Chondrocyte (in vitro differentiated cells): Measurements from ENCODE around the gene KRTAP10-12. TPM values are rescaled to one million over a fixed set of nuclear protein-coding genes. Genes with fewer than 3 reads are reported as not detected.

ENCODE experiments used
- DNase-seq: peaks from one replicate; pipeline ENCODE4 v3.0.0; 2021; ENCODE audit warnings: mixed read lengths, low spot score
- H3K27ac Mint-ChIP-seq: one replicate; pipeline ENCODE4 v1.8.0; 2021; ENCODE audit warnings: mild to moderate bottlenecking, moderate library complexity, mixed read lengths; ENCODE audit not compliant: unreplicated experiment
- H3K27me3 Mint-ChIP-seq: 2 replicates; pipeline ENCODE4 v1.8.0; 2021; ENCODE audit warnings: low read depth, mixed read lengths
- H3K36me3 Mint-ChIP-seq: 2 replicates; pipeline ENCODE4 v1.8.0; 2021; ENCODE audit warnings: low read depth, mixed read lengths
- H3K4me1 Mint-ChIP-seq: 2 replicates; pipeline ENCODE4 v1.8.0; 2021; ENCODE audit warnings: low read depth, mild to moderate bottlenecking, mixed read lengths
- H3K4me3 Mint-ChIP-seq: one replicate; pipeline ENCODE4 v1.8.0; 2021; ENCODE audit warnings: mild to moderate bottlenecking, moderate library complexity, mixed read lengths; ENCODE audit not compliant: unreplicated experiment
- H3K9me3 Mint-ChIP-seq: 2 replicates; pipeline ENCODE4 v1.8.0; 2021; ENCODE audit warnings: low read depth, mixed read lengths
- total RNA-seq: library from RNA; stranded (reverse); gene quantifications from 3 replicates; pipeline ENCODE4 v1.2.1, GENCODE V29; 2021
- TF ChIP-seq, protein P1 (sequence below): fragments of 200-600 bp; sonication (generic); IDR thresholded peaks from 2 replicates; pipeline ENCODE4 v1.5.0; 2021; ENCODE audit warnings: antibody characterized with exemption, mild to moderate bottlenecking, moderate library complexity

The KRTAP10-12 gene
- total RNA-seq, 1 donor from 2014 or later: not detected

DNA sequence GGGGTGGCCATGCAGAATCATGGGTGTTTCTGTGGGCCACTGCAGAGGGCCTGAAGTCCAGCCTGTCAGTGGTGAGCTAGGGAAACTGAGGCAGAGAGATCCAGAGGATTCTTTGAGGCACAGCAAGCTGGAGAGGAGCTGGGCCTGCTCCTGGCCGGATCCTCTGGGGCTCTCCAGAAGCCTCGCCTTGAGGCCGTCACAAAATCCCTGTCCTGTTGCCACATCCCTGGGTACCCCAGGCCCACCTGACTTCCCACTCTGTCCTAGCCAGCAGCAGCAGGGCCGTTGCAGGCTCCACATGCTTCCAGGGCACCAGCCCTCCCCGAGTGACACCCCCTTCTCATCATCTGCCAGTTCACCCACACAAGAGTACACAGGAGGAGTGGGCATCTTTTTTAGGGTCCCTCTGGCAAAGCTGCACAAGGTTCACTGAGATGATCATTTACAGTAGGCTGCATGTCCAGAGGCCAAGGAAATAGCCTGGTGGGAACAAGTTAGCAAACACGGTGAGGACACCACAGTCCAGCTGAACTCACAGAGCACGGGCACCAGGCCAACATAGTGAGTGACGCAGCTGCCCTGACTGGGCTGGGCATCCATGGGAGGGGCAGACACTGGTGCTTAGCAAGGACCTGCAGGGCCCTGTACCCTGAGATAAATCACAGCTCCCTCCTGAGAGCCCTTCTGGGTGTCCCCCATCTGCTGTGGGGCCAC, 39.5 kb downstream of the KRTAP10-12 start:
- no peak overlapping the region for H3K4me3 Mint-ChIP-seq
- no peaks in the 10 kb centered on the region for H3K36me3 Mint-ChIP-seq
- peaks cover 9% of the 10 kb centered on the region for H3K4me1 Mint-ChIP-seq
- TF ChIP-seq, protein P1, sequence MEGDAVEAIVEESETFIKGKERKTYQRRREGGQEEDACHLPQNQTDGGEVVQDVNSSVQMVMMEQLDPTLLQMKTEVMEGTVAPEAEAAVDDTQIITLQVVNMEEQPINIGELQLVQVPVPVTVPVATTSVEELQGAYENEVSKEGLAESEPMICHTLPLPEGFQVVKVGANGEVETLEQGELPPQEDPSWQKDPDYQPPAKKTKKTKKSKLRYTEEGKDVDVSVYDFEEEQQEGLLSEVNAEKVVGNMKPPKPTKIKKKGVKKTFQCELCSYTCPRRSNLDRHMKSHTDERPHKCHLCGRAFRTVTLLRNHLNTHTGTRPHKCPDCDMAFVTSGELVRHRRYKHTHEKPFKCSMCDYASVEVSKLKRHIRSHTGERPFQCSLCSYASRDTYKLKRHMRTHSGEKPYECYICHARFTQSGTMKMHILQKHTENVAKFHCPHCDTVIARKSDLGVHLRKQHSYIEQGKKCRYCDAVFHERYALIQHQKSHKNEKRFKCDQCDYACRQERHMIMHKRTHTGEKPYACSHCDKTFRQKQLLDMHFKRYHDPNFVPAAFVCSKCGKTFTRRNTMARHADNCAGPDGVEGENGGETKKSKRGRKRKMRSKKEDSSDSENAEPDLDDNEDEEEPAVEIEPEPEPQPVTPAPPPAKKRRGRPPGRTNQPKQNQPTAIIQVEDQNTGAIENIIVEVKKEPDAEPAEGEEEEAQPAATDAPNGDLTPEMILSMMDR: no peak
- H3K27ac Mint-ChIP-seq: no peak overlapping the region
- H3K27me3 Mint-ChIP-seq: peaks cover 32% of the 10 kb centered on the region
- no peaks in the 10 kb centered on the region for H3K9me3 Mint-ChIP-seq
- no peak for DNase-seq

DNA sequence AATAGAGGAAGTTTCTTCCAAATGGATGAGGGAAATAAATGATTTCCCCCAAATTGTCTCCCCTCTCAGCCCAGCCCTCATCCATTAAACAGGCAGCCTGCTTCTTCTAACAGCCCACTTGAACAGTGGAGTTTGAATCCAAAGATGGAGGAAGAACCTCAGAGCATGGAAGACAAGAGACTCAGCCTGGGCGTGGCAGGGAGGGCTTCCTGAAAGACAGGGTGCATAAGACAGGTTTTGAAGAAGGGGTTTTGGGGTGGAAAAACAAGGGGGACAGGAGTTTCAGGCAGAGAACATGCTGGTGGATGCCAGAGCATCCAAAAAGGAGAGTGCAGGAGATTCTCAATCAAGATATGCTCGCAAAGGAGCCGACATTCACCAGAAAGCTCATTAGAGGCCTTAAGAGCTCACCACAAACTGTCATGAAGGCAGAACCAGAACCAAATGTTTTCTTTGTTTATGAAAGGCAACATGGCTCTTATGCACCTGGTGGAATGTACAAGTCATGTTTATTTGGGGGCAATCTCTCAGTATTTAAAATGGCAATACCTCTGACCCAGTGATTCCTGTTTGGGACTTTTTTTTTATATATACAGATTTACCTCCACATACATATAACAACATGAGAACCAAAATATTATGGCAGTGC, 40.9 kb downstream of the KRTAP10-12 start:
- Mint-ChIP-seq H3K4me3 (no peak overlapping the region), H3K4me1 (peaks cover 9% of the 10 kb centered on the region)

DNA sequence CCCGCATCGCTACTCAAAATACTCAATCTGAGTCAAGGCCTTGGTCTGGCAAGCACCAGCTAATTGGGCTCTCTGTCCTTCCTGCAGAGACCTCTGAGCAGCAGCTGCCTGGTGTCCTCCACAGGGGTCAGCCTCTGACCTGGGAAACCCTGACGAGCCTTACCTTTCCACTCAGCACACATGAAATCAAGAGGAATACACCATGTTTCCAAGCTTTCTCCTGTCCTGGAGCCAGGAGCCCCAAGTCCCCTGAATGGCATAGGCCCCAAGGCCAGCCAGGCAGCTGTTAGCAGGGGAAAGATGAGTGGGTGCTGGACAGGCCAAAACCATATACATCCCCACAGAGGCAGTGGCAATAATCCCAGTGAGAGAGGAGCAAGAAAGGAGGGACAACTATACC, 41.6 kb downstream of the KRTAP10-12 start:
- Mint-ChIP-seq H3K9me3 (no peaks in the 10 kb centered on the region), H3K27me3 (peaks cover 18% of the 10 kb centered on the region), H3K4me3 (no peak overlapping the region), H3K36me3 (no peaks in the 10 kb centered on the region), H3K4me1 (peaks cover 9% of the 10 kb centered on the region), H3K27ac (no peak overlapping the region)
- TF ChIP-seq, protein P1: no peak
- DNase-seq: no peak

More for the DNA sequence above, 40.9 kb downstream of the KRTAP10-12 start:
- TF ChIP-seq, protein P1: no peak
- no peak overlapping the region for H3K27ac Mint-ChIP-seq
- no peaks in the 10 kb centered on the region for H3K36me3 Mint-ChIP-seq
- peaks cover 24% of the 10 kb centered on the region for H3K27me3 Mint-ChIP-seq
- H3K9me3 Mint-ChIP-seq: no peaks in the 10 kb centered on the region
- no peak for DNase-seq

DNA sequence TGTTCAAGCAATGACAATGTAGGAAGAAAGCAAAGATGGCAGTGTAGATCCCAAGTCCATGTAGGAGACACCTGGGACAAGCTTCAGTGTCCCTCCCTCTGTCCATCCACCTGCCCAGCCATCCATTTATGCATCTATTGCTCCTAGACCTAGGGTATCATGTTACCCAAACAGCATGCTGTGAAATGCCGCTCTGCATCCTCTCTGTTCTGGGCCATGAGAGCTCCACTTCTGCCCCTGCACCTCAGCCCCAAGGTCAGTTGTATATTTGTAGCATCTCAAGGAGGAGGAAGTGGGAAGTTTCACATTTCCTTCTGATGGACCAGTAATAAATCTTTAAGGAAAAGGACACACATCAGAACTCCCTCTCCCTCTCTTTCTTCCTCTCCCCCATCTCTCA, 42.3 kb downstream of the KRTAP10-12 start:
- Mint-ChIP-seq H3K4me1 (peaks cover 9% of the 10 kb centered on the region), H3K27ac (no peak overlapping the region), H3K27me3 (peaks cover 21% of the 10 kb centered on the region), H3K9me3 (no peaks in the 10 kb centered on the region), H3K4me3 (no peak overlapping the region), H3K36me3 (no peaks in the 10 kb centered on the region)
- TF ChIP-seq, protein P1: no peak
- no peak for DNase-seq

DNA sequence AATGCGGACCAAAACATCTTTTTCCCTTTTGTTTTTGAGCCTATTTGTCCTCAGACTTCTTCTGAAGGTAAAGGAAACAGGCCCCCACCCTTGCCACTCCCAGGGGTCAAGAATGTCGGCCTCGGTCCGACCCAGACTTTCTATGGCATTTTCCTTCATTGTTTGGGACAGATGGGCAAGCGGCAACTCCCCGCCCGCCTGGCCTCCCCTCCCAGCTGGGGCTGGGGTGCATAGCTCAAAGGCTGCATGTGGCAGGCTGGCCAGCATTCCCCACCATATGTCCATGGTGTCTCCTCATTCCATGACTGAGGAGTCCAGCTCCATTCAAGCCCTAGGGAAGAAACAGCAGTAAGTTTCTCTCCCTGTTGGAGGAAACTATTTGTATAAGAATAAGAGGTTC, 43.8 kb downstream of the KRTAP10-12 start:
- H3K27ac Mint-ChIP-seq: no peak overlapping the region
- peaks cover 9% of the 10 kb centered on the region for H3K4me1 Mint-ChIP-seq
- no peak overlapping the region for H3K4me3 Mint-ChIP-seq
- no peak for DNase-seq
- TF ChIP-seq, protein P1: no peak
- H3K27me3 Mint-ChIP-seq: peaks cover 28% of the 10 kb centered on the region
- H3K9me3 Mint-ChIP-seq: no peaks in the 10 kb centered on the region
- no peaks in the 10 kb centered on the region for H3K36me3 Mint-ChIP-seq
